Mucosa of gallbladder (tissue), 1 donor: Measurements from ENCODE around the gene PDCD11. TPM values are rescaled to one million over a fixed set of nuclear protein-coding genes. Genes with fewer than 3 reads are reported as not detected.

Experiments
- DNase-seq: peaks from one replicate; pipeline ENCODE4 v3.0.0-alpha.2; 2020; ENCODE audit warnings: low spot score
- total RNA-seq: library from RNA; stranded (reverse); gene quantifications from one replicate; pipeline ENCODE4 v1.2.1, GENCODE V29; 2021
- donor health status: DM: no; HTN: no; CAD: no.

PDCD11 gene
- total RNA-seq, 1 donor from 2014 or later, result 19.5 TPM

- DNase-seq, result no peak
These were observed 21.2 kb downstream of the PDCD11 start for GRCh38 chr10:103417601-103418000.

- DNase-seq, result no peak
These were observed 22.7 kb downstream of the PDCD11 start for GRCh38 chr10:103419101-103419500.

GRCh38 chr10:103423748-103424147 is 27.3 kb downstream of the PDCD11 start:
- no peak for DNase-seq

DNA sequence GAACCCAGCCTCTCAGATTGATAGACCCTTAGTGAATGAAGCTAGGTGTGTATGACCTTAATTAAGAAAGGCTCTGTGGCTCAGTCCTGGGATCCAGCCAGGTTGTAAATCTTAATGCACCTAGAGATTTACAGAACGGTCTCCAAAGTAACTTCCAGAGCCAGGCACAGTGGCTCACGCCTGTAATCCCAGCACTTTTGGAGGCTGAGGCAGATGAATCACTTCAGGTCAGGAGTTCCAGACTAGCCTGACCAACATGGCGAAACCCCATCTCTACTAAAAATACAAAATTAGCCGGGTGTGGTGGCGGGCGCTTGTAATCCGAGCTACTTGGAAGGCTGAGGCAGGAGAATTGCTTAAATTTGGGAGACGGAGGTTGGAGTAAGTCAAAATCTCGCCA is 31.4 kb downstream of the PDCD11 start:
- no peak for DNase-seq

DNA sequence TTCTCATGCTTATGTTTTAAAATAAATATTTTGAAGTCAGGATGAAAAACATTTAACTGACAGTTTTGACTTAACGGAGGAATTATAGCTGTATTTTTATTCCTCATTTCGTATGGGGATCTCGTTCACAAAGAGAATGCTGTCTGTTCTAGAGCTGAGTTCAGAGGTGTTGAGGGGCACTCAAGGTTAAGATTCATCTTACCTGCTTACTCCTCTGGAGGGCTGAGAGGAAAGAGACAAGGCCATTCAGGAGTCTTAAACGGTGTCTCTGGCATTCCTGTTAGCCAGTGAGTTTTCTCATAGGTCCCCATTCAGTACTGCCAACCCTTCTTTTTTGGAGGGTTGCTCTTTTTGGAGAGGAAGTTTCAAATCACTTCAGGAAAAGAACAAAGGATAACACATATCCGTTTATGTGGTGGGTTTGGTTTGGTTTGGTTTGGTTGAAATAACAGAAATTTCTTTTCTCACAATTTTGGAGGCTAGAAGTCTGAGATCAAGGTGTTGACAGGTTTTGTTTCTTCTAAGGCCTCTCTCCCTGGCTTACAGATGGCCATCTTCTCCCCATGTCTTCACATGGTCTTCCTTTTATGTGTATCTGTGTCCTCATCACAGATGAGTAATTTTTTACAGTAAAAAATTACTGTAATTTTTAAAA is 32.7 kb downstream of the PDCD11 start:
- DNase-seq, result no peak

GRCh38 chr10:103429647-103430046 is 33.2 kb downstream of the PDCD11 start:
- DNase-seq, result no peak

DNA sequence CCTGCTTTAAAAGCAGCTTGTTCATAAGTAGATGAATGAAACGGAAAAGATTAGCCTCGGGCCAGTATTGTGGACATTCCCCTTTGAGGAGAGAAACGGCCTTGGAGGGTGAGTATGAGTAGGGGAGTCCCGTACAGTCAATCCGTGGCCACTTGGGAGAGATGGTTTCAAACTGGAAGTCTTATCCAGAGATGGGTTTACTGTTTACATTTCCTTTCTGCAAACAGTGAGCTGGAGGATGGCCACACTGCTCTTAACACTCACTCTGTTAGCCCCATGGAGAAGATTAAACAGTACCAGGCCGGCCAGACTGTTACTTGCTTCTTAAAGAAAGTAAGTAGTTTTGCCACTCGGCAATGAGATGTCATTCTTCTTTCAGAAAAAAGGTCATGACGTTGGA is 35.5 kb downstream of the PDCD11 start:
- DNase-seq, result no peak

DNA sequence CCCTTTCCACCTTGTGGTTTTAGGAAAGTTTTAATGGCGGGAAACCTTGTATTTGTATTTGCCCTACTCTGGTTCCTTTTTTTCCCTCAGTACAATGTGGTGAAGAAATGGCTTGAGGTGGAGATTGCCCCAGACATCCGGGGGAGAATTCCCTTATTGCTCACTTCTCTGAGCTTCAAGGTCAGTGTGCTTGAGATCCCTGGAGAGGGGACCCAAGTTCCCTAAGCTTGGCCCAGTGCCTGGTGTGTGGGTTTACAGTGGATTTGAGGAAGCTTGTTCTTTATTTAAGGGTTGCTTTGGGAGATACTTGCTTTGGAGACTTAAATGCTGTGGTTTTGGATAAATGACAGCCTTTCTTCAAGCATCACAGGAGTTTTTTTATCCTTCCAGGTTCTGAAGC is 37.4 kb downstream of the PDCD11 start:
- DNase-seq, result no peak

DNA sequence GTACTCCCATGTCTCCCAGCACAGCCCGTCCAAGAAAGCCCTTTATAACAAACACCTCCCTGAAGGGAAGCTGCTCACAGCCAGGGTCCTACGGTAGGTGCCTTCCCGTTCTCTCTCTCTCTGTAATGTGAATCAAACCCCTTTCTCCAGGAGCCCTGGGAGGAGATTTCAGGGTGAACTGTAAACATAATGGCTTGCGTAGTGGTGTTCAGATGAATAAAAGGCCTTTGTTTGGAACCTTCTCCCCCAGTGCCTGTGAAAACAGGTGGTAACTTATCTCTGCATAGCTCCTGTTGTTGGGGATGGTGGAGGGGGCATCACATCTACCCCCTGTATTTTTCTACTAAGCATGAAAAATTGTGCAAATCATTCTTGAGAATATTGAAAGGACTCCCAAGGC is 43.4 kb downstream of the PDCD11 start:
- no peak for DNase-seq

GRCh38 chr10:103440416-103440815 is 44.0 kb downstream of the PDCD11 start:
- DNase-seq, result no peak

DNA sequence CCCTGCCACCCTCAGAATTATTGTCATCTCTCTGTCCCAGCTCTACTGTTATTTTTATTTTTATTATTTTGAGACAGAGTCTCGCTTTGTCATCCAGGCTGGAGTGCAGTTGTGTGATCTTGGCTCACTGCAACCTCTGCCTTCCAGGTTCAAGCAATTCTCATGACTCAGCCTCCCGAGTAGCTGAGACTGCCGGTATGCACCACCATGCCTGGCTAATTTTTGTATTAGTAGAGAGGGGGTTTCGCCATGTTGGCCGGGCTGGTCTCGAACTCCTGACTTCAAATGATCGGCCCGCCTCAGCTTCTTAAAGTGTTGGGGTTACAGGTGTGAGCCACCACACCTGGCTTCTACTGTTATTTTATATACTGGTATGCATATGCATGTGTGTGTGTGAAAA is 44.8 kb downstream of the PDCD11 start:
- DNase-seq, result no peak

- no peak for DNase-seq
These were observed 45.2 kb downstream of the PDCD11 start for GRCh38 chr10:103441611-103442010.

DNA sequence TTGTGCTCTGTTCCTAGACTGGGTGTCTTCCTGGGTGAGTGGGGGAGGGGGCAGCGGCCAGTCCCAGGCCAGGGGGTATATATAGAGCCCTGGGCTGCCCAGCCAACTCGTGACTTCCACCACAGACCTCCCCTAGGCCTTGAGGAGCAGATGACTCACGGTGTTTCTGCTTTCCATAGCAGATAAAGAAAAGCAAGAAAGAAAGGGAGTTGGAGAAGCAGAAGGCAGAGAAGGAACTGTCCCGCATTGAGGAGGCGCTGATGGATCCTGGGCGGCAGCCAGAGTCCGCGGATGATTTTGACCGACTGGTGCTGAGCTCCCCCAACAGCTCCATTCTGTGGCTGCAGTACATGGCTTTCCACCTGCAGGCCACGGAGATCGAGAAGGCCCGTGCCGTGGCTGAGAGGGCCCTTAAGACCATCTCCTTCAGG is 45.6 kb downstream of the PDCD11 start:
- peak; percentile 22 for DNase-seq

GRCh38 chr10:103443475-103444185 is 47.2 kb downstream of the PDCD11 start:
- DNase-seq, result no peak

DNA sequence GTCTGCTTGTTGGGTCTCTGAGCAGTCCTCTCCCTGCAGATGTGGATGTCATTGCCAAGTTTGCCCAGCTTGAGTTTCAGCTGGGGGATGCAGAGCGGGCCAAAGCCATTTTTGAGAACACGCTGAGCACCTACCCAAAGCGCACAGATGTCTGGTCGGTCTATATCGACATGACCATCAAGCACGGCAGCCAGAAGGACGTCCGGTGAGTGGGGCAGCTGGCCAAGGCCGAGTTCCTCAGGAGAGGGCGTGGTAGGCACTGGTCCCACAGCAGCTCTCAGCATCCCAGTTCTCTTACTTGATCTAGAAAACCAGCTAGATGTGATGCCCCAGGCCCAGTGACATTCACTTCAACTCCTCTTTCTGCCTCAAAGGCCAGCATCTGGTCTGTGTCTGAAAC is 48.1 kb downstream of the PDCD11 start:
- DNase-seq, result no peak

GRCh38 chr10:103445366-103445765 is 48.9 kb downstream of the PDCD11 start:
- DNase-seq, result no peak

- peak; percentile 35 for DNase-seq
These were observed 49.5 kb downstream of the PDCD11 start for GRCh38 chr10:103445767-103446567.

DNA sequence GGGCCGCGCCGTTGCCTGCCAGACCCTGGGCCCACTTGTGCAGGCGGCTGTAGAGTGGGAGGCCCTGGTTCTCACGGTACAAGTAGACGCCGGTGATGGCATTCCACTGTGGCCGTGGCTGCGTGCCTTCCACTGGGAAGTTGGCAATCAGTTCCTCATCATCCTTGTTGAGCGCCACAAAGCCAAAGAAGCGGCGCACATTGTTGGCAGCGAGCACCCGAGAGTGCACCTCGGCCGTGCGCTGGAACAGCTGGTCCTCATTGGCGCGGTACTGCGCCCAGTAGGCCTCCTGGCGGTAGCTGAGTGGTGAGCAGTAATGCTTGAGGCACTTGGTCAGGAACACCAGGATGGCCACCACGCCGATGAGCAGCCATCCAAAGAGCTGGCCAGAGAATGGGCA is 50.8 kb downstream of the PDCD11 start:
- no peak for DNase-seq

DNA sequence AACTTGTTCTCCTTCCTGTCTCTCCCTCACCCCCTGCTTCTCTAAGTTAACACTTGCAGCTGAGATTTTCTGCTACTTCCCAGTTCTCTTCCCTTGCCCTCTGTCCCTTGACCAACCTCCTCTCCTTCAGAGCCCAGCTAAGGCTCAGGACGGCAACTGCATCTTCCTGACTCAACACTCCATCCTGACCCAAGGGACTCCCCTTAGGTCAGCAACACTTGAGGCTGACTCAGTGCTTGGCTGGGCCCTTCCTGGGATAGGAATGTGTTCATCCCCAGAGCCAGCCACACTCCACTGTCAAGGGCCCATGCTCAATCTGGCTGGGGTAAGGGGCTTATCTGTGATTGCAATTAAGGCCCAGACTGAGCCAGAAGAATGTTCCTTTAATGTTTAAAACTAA is 52.3 kb downstream of the PDCD11 start:
- no peak for DNase-seq

DNA sequence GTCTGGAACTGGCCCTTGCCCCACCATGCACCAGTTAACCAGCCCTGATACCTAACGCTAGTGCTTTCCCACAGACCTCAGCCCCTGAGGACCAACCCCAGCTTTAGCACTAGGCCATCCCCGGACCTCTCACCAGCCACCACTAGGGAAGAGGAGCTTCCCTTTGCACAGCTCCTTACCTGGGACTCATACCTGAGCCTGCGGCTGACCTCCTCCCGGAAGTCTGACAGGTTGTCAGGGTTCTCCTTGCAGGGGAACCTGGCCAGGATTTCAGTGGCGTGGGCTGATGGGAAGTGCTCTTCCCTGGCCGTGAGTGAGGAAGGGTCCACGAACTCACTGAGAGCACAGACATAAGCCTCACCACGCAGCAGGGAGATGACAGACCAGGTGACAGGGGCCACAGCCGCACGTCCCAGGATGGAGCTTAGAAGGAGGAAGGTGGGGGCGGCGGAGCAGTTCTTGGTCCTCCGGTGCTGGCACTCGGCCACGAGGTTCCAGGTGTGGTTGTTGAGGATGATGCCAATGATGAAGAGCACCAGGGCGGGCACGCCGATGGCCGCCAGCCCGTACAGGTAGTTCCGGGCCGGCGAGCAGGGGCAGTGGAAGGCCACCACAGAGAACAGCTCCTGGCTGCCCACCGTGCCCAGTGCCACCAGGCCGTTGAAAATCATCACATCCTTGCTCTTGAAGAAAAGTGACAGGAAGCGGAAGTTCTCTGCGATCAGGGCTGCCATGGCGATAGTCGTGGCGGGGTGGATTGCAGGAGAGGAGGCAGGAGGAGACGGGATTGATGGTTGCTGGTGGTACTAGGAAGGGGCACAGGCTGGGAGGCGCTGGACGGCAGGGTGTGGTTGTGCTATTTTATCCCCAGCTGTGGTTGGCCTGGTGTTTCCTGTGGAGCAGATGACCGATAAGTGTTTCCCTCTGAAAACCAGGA is 53.0 kb downstream of the PDCD11 start:
- DNase-seq, result no peak

DNA sequence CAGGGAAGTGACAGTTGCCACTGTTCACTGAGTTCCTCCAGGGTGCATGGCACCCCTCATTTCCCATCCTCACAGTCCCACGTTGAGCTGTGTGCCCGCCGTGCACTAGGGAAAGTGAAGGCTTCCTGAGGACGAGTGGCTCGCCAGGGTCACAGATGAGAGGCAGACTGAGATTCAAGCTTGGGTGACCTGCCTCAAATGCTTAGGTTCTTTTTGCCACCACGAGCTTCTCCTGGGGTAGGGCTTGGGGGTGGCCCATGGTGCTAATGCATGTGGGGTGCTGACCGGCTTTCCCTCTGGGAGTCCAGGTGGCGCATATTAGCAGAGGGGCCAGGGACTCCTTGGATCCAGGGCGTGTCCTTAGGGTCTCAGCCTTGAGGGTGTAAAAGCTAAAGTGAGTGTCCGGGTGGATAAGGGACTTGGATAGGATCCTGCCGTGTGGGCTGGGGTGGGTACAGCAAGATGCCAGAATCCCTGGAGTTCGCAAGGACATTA is 53.8 kb downstream of the PDCD11 start:
- no peak for DNase-seq
